Cardiac septum (tissue), 1 donor: ENCODE data around the gene ANAPC4. TPM values are rescaled to one million over a fixed set of nuclear protein-coding genes. Genes with fewer than 3 reads are reported as not detected.
A peak's percentile ranks its signal among the peaks of the same experiment; 100 is the strongest.
"Not testable (repeated sequence)": the region's sequence is repeated elsewhere in the genome, so short reads cannot be mapped to it uniquely, and the experiment has no call there.

Experiments
- DNase-seq: peaks from one replicate; pipeline ENCODE4 v3.0.0-alpha.2; 2020; ENCODE audit warnings: low spot score
- intact Hi-C: fragments of 100-400 bp; cut with DNase I; formaldehyde crosslinking; loops from one replicate; pipeline ENCODE4 v1.14.0; 2022
- long read RNA-seq: library from polyadenylated mRNA; unstranded; transcript quantifications from one replicate; pipeline ENCODE4 v2.0.0, GENCODE V29; 2021
- total RNA-seq: library from RNA; stranded (reverse); fragmentation: NEBNext Ultra II Directional; extraction: Animal tissue kit (Norgen Biotek cat#: 25700); gene quantifications from one replicate; pipeline ENCODE4 v1.2.1, GENCODE V29; 2021
- donor health status: DM: no; HTN: no; CAD: no.

Gene ANAPC4, protein sequence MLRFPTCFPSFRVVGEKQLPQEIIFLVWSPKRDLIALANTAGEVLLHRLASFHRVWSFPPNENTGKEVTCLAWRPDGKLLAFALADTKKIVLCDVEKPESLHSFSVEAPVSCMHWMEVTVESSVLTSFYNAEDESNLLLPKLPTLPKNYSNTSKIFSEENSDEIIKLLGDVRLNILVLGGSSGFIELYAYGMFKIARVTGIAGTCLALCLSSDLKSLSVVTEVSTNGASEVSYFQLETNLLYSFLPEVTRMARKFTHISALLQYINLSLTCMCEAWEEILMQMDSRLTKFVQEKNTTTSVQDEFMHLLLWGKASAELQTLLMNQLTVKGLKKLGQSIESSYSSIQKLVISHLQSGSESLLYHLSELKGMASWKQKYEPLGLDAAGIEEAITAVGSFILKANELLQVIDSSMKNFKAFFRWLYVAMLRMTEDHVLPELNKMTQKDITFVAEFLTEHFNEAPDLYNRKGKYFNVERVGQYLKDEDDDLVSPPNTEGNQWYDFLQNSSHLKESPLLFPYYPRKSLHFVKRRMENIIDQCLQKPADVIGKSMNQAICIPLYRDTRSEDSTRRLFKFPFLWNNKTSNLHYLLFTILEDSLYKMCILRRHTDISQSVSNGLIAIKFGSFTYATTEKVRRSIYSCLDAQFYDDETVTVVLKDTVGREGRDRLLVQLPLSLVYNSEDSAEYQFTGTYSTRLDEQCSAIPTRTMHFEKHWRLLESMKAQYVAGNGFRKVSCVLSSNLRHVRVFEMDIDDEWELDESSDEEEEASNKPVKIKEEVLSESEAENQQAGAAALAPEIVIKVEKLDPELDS
- total RNA-seq, result 14.2 TPM
- long read RNA-seq, transcript ANAPC4-201 (29 exons, 2,685 nt), result major isoform, 10 of 28 reads
- long read RNA-seq, partial matches to known transcripts, result 2 of 28 reads
- long read RNA-seq, other reads (novel, unspliced or antisense), result 13 of 28 reads

DNA sequence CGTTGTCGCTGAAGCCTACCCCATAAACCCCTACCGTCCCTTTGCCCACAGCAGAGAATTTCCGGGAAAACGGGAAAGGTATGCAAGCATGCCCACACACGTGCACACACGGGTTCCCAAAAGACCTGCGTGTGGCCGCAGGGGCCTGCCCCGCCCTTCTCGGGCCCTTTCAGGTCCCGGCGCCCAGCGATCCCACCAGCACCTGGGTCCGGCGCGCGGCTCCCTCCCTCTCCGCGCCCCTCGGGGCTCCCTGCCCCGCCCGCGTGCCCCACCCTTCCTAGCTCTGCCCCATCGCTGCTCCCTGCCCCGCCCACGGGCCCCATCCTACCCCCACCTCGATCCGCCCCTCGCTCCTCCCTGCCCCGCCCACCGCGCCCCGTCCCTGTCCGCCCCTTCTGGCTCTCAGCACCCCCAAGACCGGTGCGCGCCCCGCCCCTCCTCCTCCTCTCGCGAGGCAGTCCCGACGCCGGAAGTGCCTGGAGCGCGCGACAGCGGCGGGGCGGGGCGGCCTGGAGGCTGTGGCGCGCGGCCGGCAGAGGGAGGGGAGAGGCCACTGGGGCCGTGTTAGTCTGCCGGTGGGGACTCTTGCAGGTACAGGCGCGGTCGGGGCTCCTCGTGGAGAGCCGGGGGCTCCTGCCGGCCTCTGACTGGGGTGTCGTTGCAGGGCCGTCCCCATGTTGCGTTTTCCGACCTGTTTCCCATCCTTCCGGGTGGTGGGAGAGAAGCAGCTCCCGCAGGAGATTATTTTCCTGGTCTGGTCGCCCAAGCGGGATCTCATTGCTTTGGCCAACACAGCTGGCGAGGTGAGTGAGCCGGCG is at the start of gene ANAPC4:
TSS of gene ANAPC4 (plus strand) at position 510 of the 818 bp plus-strand sequence. CDS start at position 675, 165 bp downstream.
- peak; percentile 97 for DNase-seq
- intact Hi-C loops, result loop anchor here (5.0 kb wide), 2 partner anchors 65 to 145 kb away; partner anchors contain the start of genes PI4K2B and ZCCHC4

GRCh38 chr4:25328463-25328862 is 48.6 kb upstream of the ANAPC4 start:
- DNase-seq, intact Hi-C loops: not testable (repeated sequence)

- no peak for DNase-seq
- intact Hi-C loops, result no loop called here
These were observed 46.7 kb upstream of the ANAPC4 start for GRCh38 chr4:25330335-25330734.

GRCh38 chr4:25330905-25331808 is 45.9 kb upstream of the ANAPC4 start:
- no peak for DNase-seq
- intact Hi-C loops, result no loop called here

DNA sequence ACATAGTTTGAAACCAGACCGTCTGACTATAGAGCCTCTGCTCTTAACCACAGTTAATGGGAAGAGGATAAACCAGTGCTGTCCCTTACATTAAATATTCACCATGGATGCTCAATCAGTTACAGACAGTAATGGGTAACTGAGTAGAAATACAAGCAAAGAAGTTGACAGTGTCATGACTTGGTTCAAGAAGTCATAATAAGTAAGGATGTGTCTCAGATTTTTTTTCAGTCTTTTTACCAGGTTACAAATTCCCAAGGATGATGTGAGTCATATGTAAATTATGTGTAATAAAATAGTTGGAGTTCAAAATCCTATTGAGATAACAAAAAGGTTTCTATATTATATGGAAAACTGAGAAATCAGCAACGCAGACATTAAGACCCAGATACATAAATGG is 33.4 kb upstream of the ANAPC4 start:
- intact Hi-C loops, result no loop called here
- DNase-seq, result no peak

DNA sequence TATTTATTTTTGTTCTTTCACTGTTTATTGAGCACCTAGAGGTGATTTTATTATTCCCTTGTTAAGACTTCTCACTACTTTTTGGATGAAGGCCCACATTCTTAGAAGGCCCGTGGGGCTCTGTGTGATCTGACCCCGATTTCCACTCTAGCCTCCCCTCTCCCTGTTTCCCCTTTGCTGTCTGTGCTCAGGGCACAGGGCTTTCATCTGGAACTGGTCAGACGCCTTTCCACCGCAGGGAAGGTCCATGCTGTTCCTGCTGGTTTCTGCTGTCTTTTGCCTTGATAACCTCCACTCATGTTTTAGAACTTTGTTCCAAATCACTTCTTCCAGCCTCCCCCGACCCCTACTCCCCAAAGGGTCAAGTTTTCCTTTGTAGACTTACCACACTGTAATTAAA is 31.3 kb upstream of the ANAPC4 start:
- no peak for DNase-seq
- intact Hi-C loops, result no loop called here

- intact Hi-C loops, result no loop called here
- no peak for DNase-seq
These were observed 30.1 kb upstream of the ANAPC4 start for GRCh38 chr4:25346913-25347312.

GRCh38 chr4:25347473-25347872 is 29.6 kb upstream of the ANAPC4 start:
- intact Hi-C loops, result no loop called here
- no peak for DNase-seq

GRCh38 chr4:25347971-25348370 is 29.1 kb upstream of the ANAPC4 start:
- intact Hi-C loops, result no loop called here
- DNase-seq, result no peak

- intact Hi-C loops, result no loop called here
- no peak for DNase-seq
These were observed 26.5 kb upstream of the ANAPC4 start for GRCh38 chr4:25350561-25350960.

GRCh38 chr4:25351777-25352416 is 25.2 kb upstream of the ANAPC4 start:
- DNase-seq, result no peak
- intact Hi-C loops, result no loop called here

GRCh38 chr4:25356068-25356467 is 21.0 kb upstream of the ANAPC4 start:
- no peak for DNase-seq
- intact Hi-C loops, result no loop called here

GRCh38 chr4:25358515-25359275 is 18.4 kb upstream of the ANAPC4 start:
- no peak for DNase-seq

DNA sequence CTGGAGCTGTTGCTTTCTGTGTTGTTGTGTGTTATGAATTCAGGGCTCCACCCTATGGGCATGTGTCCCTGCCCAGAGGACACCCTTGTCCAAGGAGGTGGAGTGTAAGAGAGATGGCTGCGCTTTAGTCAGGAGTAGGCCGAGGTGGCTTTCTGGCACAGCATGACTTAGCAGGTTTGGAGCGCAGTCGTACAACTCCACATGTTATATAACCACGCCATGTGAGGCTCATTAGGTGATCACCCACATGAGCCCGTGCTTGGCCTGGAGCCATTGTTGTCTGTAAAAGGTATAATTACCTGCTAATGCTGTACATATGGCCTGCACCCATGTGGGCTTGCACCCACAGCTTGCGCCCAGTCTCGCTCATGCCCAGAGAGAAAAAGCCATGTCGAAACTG is 15.8 kb upstream of the ANAPC4 start:
- intact Hi-C loops, result no loop called here
- no peak for DNase-seq

More at GRCh38 chr4:25358515-25359275, 18.4 kb upstream of the ANAPC4 start:
- intact Hi-C loops, result no loop called here

- intact Hi-C loops, result no loop called here
- DNase-seq, result no peak
These were observed 9.9 kb upstream of the ANAPC4 start for GRCh38 chr4:25367004-25367621.

- DNase-seq, result no peak
- intact Hi-C loops, result no loop called here
These were observed 9.2 kb upstream of the ANAPC4 start for GRCh38 chr4:25367877-25368276.

- intact Hi-C loops, result no loop called here
- no peak for DNase-seq
These were observed 8.7 kb upstream of the ANAPC4 start for GRCh38 chr4:25368315-25368714.
